Loucy (cell line): ENCODE data around the gene NFKB1.

ENCODE experiments used
- H2AFZ ChIP-seq: fragments of 200-600 bp; sonication (generic); 2 replicates; pipeline ENCODE4 v1.6.0; 2016; ENCODE audit warnings: antibody characterized with exemption, mild to moderate bottlenecking, low read length, moderate library complexity
- H3F3A ChIP-seq: fragments of 200-600 bp; 2 replicates; pipeline ENCODE4 v1.6.0; 2016; ENCODE audit warnings: antibody characterized with exemption, low read depth, mild to moderate bottlenecking
- H3K27me3 ChIP-seq: fragments of 200-600 bp; sonication (generic); 2 replicates; pipeline ENCODE4 v1.6.1; 2014; ENCODE audit warnings: low read length, mild to moderate bottlenecking; ENCODE audit not compliant: insufficient read depth, poor library complexity, severe bottlenecking
- H3K36me3 ChIP-seq: fragments of 200-600 bp; sonication (generic); 2 replicates; pipeline ENCODE4 v1.6.1; 2016; ENCODE audit warnings: low read length; ENCODE audit not compliant: insufficient read depth
- H3K4me1 ChIP-seq: fragments of 200-600 bp; sonication (generic); 2 replicates; pipeline ENCODE4 v1.5.1; 2014; ENCODE audit warnings: low read length, mild to moderate bottlenecking; ENCODE audit not compliant: insufficient read depth, poor library complexity, severe bottlenecking
- H3K4me2 ChIP-seq: fragments of 200-600 bp; sonication (generic); 2 replicates; pipeline ENCODE4 v1.6.0; 2014; ENCODE audit warnings: antibody characterized with exemption, low read length, low read depth, mild to moderate bottlenecking; ENCODE audit not compliant: poor library complexity, severe bottlenecking
- H3K4me3 ChIP-seq: fragments of 200-600 bp; sonication (generic); 2 replicates; pipeline ENCODE4 v1.5.1; 2014; ENCODE audit warnings: low read length, mild to moderate bottlenecking, mixed read lengths; ENCODE audit not compliant: poor library complexity, severe bottlenecking
- H3K79me2 ChIP-seq: fragments of 200-600 bp; sonication (generic); 2 replicates; pipeline ENCODE4 v1.6.1; 2014; ENCODE audit warnings: low read length; ENCODE audit not compliant: insufficient read depth
- H3K9ac ChIP-seq: fragments of 200-600 bp; sonication (generic); 2 replicates; pipeline ENCODE4 v1.6.0; 2014; ENCODE audit warnings: mild to moderate bottlenecking, low read depth, low read length, moderate library complexity; ENCODE audit not compliant: poor library complexity, severe bottlenecking
- H3K9me2 ChIP-seq: fragments of 200-600 bp; sonication (generic); replicated peaks from 2 replicates; pipeline ENCODE4 v1.6.1; 2016; ENCODE audit warnings: low read depth, low read length, mixed read lengths
- H3K9me3 ChIP-seq: fragments of 200-600 bp; sonication (generic); 2 replicates; pipeline ENCODE4 v1.6.1; 2014; ENCODE audit warnings: mild to moderate bottlenecking, antibody characterized with exemption, low read length, low read depth; ENCODE audit not compliant: insufficient read depth
- H4K20me1 ChIP-seq: fragments of 200-600 bp; sonication (generic); 2 replicates; pipeline ENCODE4 v1.6.0; 2014; ENCODE audit warnings: antibody characterized with exemption, low read length, mild to moderate bottlenecking; ENCODE audit not compliant: insufficient read depth, poor library complexity, severe bottlenecking
- EZH2phosphoT487 ChIP-seq: fragments of 200-600 bp; IDR thresholded peaks from 2 replicates; pipeline ENCODE4 v1.6.1; 2018; ENCODE audit warnings: antibody characterized with exemption, mild to moderate bottlenecking, moderate library complexity, borderline replicate concordance
- TF ChIP-seq, protein P1 (sequence below): fragments of 200-600 bp; sonication (generic); conservative IDR thresholded peaks from 2 replicates; pipeline ENCODE4 v1.5.1; 2014; ENCODE audit warnings: mild to moderate bottlenecking, antibody characterized with exemption, low read length

Gene NFKB1

DNA sequence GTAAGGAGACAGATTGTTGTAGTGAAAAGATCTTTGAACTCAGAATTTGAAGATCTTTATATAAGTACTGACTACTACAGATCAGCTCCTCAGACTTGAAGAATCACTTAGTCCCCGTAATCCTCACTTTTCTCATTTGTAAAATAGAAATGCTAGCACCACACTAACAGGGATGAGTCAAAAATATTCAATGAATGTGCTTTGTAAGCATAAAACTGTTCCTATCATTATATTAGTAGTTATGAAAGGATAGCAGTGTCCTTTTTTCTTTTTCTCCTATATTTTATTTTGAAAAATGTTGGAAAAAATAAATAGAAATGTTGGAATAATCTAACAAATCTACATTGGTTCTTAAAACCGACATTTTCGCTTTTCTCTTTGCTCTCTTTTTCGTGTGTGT is 25.4 kb downstream of the NFKB1 start:
- Histone ChIP-seq H3K4me3 (no peak overlapping the region), H3K27me3 (no peaks in the 10 kb centered on the region), H3K4me2 (no peak overlapping the region), H3K9me2 (no peaks in the 10 kb centered on the region), H3K4me1 (peaks cover 43% of the 10 kb centered on the region), H3F3A (no peaks in the 10 kb centered on the region), H3K36me3 (peaks cover 9% of the 10 kb centered on the region; the same call in 1 of the 2 replicates), H3K9ac (no peak overlapping the region), H2AFZ (no peak overlapping the region), H4K20me1 (no peaks in the 10 kb centered on the region), H3K79me2 (peaks cover 56% of the 10 kb centered on the region), H3K9me3 (no peaks in the 10 kb centered on the region)
- TF ChIP-seq, protein P1, sequence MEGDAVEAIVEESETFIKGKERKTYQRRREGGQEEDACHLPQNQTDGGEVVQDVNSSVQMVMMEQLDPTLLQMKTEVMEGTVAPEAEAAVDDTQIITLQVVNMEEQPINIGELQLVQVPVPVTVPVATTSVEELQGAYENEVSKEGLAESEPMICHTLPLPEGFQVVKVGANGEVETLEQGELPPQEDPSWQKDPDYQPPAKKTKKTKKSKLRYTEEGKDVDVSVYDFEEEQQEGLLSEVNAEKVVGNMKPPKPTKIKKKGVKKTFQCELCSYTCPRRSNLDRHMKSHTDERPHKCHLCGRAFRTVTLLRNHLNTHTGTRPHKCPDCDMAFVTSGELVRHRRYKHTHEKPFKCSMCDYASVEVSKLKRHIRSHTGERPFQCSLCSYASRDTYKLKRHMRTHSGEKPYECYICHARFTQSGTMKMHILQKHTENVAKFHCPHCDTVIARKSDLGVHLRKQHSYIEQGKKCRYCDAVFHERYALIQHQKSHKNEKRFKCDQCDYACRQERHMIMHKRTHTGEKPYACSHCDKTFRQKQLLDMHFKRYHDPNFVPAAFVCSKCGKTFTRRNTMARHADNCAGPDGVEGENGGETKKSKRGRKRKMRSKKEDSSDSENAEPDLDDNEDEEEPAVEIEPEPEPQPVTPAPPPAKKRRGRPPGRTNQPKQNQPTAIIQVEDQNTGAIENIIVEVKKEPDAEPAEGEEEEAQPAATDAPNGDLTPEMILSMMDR: no peak
- TF ChIP-seq EZH2phosphoT487: no peak

DNA sequence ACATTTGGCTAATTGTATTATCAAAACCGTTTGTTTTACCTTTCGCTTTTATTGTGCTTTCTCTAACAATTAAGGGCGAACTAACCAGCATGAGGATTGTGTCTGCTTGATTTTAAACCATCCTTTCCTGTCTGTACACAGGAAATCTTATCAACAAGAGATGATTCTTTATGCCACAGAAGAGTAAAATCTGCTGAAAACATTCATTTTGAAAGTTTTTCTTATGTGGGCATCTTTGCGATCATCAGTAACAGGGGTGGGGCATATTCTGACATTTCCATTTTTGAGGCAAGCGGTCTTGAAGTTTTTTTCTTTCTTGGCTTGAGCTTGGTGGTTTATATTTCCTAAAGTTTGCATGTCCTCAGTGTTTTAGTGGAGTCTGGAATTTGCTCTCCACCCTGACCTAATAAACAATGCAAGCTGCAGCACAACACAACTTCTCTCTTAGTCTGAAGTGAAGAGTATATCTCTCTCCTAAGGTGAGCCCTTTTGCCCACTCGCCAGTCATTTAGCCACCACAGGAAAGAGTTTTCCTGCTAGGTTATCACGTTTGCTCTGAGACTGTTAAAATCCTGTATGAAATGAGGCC is 26.6 kb downstream of the NFKB1 start:
- no peaks in the 10 kb centered on the region for H3K9me2 ChIP-seq
- H3K27me3 ChIP-seq: no peaks in the 10 kb centered on the region
- no peak overlapping the region for H3K9ac ChIP-seq
- H3K4me3 ChIP-seq: no peak overlapping the region
- no peaks in the 10 kb centered on the region for H3F3A ChIP-seq
- no peak for TF ChIP-seq EZH2phosphoT487
- TF ChIP-seq, protein P1: no peak
- peaks cover 43% of the 10 kb centered on the region for H3K79me2 ChIP-seq
- H3K36me3 ChIP-seq: peaks cover 9% of the 10 kb centered on the region; the same call in 1 of the 2 replicates
- H3K4me2 ChIP-seq: peak overlapping the region; percentile 18
- H3K9me3 ChIP-seq: no peaks in the 10 kb centered on the region
- H4K20me1 ChIP-seq: no peaks in the 10 kb centered on the region
- peaks cover 34% of the 10 kb centered on the region for H3K4me1 ChIP-seq
- H2AFZ ChIP-seq: no peak overlapping the region

DNA sequence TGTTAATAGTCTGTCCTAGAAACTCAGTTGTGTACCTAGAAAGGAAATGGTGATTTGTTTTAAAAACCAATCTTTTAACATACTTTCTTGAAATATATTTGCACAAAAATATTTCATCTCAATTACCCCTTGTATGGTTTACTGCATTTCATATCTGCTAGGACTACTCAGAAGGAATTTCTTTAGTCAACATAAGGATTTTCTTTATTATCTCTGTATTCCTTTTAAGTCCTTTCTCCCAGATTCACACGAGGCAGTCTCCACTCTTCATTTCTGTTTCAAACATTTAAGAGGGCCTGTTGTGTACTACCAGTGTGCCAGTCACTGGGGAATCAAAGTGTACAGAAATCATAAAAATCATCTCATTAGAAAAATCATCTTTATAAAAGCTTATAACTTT is 28.8 kb downstream of the NFKB1 start:
- Histone ChIP-seq H3K36me3 (peaks cover 9% of the 10 kb centered on the region; the same call in 1 of the 2 replicates), H3K79me2 (peaks cover 28% of the 10 kb centered on the region), H4K20me1 (no peaks in the 10 kb centered on the region), H3K4me1 (peaks cover 42% of the 10 kb centered on the region), H2AFZ (no peak overlapping the region), H3K9me3 (no peaks in the 10 kb centered on the region), H3K4me2 (no peak overlapping the region), H3K4me3 (no peak overlapping the region), H3K27me3 (no peaks in the 10 kb centered on the region), H3K9ac (no peak overlapping the region), H3K9me2 (no peaks in the 10 kb centered on the region), H3F3A (no peaks in the 10 kb centered on the region)
- TF ChIP-seq, protein P1: no peak
